NCI-H128 (cell line): ENCODE measurements around the gene IRX5.

Source experiments
- DNase-seq: peaks from one replicate; lab custom pipeline; 2025; ENCODE audit not compliant: unreplicated experiment; lab: John Stamatoyannopoulos, UW

The IRX5 gene

GRCh38 chr16:54930869-54931119, 129 bp downstream of the IRX5 start:
- no peak for DNase-seq

DNA sequence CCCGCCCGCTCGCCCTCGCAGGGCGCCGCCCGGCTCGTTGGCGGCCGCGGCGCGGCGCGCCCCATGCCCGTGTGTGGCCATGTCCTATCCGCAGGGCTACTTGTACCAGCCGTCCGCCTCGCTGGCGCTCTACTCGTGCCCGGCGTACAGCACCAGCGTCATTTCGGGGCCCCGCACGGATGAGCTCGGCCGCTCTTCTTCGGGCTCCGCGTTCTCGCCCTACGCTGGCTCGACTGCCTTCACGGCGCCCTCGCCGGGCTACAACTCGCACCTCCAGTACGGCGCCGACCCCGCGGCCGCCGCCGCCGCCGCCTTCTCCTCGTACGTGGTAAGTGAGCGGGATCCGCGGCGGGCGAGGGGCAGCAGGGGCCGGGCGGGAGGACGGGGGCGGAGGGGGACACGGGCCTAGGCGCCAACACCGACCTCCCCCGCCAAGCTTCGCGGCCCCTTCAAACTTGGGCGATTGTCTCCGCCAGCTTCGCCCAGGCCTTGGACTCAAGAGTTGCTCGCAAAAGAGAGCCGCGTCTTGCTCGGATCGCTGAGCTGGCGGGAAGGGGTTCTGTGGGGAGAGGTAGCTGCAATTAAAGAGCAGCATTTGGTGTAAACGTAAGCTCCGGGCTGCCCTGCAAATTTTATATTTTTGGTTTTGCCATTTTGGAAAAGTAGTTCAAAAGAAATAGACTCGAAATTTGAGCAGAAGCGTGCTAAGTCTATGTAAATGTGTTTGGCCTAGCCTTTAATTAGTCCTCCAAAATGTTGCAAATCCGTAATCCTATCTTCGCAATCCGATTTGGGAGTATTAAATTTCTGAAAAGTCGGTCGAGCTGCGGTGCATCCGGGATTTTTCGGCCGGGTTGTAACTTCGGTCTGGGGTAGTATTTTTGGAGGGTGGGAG, 702 bp downstream of the IRX5 start:
- DNase-seq: no peak

DNA sequence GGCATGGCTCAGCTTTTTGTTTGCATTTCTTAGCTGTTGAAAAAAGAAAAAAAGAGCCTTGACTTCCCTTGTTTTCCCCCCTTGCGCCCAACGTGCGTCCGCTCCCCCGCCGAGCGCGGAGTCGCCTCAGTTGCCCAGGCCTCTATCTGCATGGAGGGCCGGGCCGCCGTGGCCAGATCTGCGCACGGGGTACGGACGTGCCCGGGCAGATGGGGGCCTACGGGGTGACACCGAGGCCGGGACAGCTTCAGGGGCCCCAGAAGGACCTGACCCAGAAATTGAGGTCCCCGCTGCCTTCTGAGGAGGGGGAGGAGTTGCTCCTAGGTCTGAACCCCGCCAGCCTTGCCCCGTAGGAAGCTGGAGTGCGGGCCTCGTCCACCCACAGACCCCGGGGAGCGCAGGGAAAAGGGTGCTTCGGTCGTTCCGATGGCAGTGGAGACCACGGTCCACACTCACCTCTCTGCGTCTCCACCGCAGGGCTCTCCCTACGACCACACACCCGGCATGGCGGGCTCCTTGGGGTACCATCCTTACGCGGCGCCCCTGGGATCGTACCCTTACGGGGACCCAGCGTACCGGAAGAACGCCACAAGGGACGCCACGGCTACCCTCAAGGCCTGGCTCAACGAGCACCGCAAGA, 1.5 kb downstream of the IRX5 start:
- no peak for DNase-seq

DNA sequence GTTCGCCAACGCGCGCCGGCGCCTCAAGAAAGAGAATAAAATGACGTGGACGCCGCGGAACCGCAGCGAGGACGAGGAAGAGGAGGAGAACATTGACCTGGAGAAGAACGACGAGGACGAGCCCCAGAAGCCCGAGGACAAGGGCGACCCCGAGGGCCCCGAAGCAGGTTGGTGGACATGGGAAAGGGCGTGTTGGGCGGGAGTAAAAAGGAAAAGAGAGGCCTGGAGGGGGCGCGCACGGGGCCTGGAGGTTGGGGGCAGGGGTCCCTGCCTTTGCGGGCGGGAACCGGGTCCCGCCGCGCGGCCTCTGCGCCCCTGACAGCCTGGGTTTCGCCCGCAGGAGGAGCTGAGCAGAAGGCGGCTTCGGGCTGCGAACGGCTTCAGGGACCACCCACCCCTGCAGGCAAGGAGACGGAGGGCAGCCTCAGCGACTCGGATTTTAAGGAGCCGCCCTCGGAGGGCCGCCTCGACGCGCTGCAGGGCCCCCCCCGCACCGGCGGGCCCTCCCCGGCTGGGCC, 2.1 kb downstream of the IRX5 start:
- DNase-seq: no peak

DNA sequence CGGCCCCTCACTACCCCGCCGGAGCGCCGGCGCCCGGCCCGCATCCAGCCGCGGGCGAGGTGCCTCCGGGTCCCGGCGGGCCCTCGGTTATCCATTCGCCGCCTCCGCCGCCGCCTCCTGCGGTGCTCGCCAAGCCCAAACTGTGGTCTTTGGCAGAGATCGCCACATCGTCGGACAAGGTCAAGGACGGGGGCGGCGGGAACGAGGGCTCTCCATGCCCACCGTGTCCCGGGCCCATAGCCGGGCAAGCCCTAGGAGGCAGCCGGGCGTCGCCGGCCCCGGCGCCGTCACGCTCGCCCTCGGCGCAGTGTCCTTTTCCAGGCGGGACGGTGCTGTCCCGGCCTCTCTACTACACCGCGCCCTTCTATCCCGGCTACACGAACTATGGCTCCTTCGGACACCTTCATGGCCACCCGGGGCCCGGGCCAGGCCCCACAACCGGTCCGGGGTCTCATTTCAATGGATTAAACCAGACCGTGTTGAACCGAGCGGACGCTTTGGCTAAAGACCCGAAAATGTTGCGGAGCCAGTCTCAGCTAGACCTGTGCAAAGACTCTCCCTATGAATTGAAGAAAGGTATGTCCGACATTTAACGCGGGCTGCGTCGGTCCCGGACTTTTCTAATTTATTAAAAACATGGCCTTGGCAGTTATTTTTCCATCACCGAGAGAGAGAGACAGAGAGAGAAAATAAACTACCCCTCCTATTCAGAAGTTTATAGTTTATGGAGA, 2.8 kb downstream of the IRX5 start:
- no peak for DNase-seq

- no peak for DNase-seq
These were observed 4.0 kb downstream of the IRX5 start for GRCh38 chr16:54934481-54935265.

GRCh38 chr16:54935266-54935968, 4.8 kb downstream of the IRX5 start:
- DNase-seq: no peak

DNA sequence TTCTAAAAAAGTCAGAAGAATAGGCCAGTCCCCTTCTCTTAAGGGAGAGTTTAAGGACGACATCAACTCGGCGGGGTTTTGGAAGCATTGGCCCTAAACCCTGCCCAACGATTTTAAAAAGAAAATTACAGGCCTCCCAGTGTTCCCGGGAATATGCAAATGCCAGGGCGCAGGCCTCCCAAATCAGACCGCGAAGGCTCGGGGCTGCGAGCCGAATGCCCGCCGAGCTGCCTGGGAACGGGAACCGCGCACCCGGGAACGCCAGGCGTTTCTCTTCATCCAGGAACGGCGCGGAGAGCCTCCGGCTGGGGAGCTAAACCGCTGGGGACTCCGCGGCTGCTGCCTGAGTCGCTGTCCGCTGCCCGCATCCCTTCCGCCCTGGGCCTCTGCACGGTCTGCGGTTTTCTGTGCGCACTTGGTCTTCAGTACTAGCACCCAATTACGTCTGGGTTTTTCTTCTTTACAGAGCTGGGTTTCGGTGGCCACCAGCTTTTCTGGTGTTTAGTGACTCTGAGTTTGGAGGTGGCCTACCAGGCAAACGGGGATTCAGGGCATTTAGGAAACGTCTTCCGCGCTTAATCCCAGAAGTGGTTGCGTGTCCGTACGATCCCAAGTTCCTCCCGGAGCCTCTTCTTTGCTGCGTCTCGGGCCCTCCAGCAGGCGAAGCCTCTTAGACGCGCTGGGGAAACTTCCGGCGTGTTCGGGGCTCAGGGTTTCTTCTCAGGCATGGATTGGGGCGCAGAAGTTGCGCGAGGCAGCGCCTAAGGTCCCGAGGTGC, 5.7 kb downstream of the IRX5 start:
- no peak for DNase-seq

DNA sequence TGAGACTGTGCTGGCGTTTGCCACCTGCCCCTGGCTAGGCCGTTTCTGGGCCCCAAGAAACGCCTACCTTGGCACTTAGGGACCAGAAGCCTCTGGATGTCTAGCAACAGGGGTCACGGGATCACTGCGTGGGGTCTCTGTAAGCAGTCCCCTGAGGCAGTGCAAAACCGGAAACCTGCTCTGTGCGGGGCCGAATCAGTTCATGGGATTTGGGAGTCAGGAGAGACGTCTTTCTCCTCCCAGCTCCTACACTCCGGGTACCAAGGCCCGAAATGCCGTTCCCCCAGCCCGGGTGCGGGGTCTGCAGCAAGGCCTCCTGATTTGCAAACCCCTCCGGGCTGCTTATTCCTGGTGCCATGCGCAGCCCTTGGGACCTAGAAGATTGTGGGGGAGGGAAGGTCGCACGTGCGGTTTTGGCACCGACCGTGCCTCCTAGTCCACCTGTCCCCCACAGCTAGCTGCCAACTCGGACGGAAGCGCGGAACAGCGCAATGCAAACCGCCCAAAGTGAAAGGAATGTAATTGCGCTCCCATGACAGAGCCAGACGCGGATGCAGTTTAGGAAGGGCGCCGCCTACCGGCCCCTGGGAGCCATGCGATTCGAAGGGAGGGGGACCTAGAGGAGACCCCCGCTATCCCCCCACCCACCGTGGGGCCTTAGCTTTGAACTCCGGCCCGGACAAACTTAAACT, 6.5 kb downstream of the IRX5 start:
- no peak for DNase-seq

GRCh38 chr16:54937671-54938211, 7.1 kb downstream of the IRX5 start:
- no peak for DNase-seq

DNA sequence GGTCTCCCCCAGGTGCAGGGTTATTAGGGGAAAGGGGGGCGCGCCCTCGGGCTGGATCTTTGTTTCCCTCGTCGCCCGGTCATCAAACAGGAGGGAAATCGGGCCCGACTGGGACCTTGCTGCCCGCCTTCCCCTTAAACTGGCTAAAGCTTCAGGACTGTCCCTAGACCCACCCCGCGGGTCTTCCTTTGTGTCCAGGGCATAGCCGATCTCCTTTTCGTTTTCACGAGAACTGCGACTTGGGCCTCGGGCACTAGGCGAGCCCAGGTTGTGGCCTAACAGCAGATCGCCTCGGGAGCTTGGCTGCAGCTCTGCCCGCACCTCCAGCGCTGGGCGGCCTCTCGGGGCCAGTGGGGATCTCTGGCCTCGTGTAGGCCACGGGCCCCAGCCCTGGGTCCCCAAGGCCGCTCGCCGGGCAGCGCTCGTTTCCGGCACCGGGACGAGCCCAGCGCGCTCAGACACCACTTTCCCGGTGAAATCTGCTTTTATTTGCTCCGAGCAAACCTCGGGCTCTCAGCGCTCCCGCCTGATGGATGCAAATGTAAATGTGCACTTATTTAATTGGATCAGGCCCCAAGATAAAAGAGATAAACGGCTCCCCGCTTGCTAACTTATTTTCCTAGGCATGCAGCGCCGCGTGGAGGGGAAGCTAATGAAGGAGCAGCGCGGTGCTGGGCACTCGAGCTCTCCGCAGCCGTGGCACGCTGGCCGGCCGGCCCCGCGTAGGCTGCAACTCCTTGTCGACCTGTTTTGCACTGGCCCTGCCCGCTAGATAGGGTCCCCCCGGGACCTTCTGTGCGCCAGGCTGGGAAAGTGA, 7.8 kb downstream of the IRX5 start:
- no peak for DNase-seq

- DNase-seq: no peak
These were observed 8.3 kb downstream of the IRX5 start for GRCh38 chr16:54939029-54939346.

- DNase-seq: no peak
These were observed 9.0 kb downstream of the IRX5 start for GRCh38 chr16:54939510-54940278.

GRCh38 chr16:54940279-54940604, 9.6 kb downstream of the IRX5 start:
- no peak for DNase-seq

GRCh38 chr16:54942353-54942943, 11.8 kb downstream of the IRX5 start:
- DNase-seq: no peak

DNA sequence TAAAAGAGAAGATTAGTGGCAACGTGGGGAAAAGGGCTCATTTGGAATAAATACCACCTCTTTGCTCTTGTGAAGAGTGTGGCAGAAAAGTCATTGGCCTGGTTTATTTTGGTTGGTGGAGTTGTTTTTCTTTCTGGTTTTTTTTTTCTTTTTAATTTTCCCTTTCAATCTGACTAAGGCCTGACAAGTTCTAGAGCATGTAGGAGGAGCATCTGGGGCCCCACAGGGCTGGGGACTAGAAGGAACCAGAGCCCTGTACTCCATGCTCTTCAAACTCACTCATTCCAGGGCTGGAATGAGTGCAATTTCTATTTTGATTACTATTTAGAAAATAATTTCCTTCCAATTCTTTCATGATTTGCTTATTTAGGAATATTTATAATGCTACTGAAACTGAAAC, 13.3 kb downstream of the IRX5 start:
- DNase-seq: no peak

- DNase-seq: no peak
These were observed 14.4 kb downstream of the IRX5 start for GRCh38 chr16:54945063-54945462.
